ENCODE data around the gene KRTAP1-5.
"Not testable (repeated sequence)": the region's sequence is repeated elsewhere in the genome, so short reads cannot be mapped to it uniquely, and the experiment has no call there.

Gene KRTAP1-5

DNA sequence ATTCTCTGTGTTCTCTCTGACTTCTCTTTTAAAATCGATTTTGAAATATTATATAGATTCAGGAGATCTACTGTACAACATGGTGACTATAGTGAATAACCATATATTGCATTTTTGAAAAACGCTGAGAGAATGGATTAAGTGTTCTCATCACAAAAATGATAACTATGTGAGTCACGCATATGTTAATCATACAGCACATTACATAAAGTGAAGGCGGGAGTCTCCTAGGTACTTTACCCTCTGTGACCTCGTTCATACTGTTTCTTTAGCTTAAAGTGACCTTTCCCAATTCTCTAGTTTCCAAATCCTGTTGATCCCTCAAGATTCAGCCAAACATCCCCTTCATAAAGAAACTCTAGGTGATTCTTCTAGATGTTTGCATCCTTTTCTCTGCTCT lies 24.2 kb downstream of the KRTAP1-5 start:
- no peaks in the 10 kb centered on the region for H3K79me2 ChIP-seq (ENCODE audit: low read length)
- no peaks in the 10 kb centered on the region for H3K9me3 ChIP-seq (replicated peaks; ENCODE audit: insufficient read depth, low read length)
- no peaks in the 10 kb centered on the region for H3F3A ChIP-seq (ENCODE audit: insufficient read depth, low read length)
- H3K27me3 ChIP-seq (replicated peaks; ENCODE audit: insufficient read depth, low read length): no peaks in the 10 kb centered on the region
- DNase-seq: no peak
- no peak overlapping the region for H2AFZ ChIP-seq (ENCODE audit: low read length)
- no peaks in the 10 kb centered on the region for H4K20me1 ChIP-seq (ENCODE audit: insufficient read depth, low read length)
- H3K27ac ChIP-seq (ENCODE audit: low read length): no peak overlapping the region
- H3K9me2 ChIP-seq (replicated peaks; ENCODE audit: insufficient read depth, low read length): no peaks in the 10 kb centered on the region; the same call in 1 of the 2 replicates
- H3K4me2 ChIP-seq (ENCODE audit: low read depth, low read length): no peak overlapping the region
- H3K4me3 ChIP-seq (ENCODE audit: low read length): no peak overlapping the region
- H3K9ac ChIP-seq (ENCODE audit: low read length): no peak overlapping the region
- TF ChIP-seq CTCF (IDR thresholded peaks at IDR 0.05; ENCODE audit: low read length) (no peak), EZH2phosphoT487 (IDR thresholded peaks at IDR 0.05; ENCODE audit: low read length) (no peak)
- no peaks in the 10 kb centered on the region for H3K4me1 ChIP-seq (ENCODE audit: low read length)
- H3K36me3 ChIP-seq (replicated peaks; ENCODE audit: insufficient read depth, low read length): no peaks in the 10 kb centered on the region

GRCh38 chr17:41001795-41002194 lies 25.2 kb downstream of the KRTAP1-5 start:
- DNase-seq: no peak
- Histone ChIP-seq H3K9me3 (replicated peaks; ENCODE audit: insufficient read depth, low read length) (no peaks in the 10 kb centered on the region), H3K36me3 (replicated peaks; ENCODE audit: insufficient read depth, low read length) (no peaks in the 10 kb centered on the region), H2AFZ (ENCODE audit: low read length) (no peak overlapping the region), H3K27me3 (replicated peaks; ENCODE audit: insufficient read depth, low read length) (no peaks in the 10 kb centered on the region), H4K20me1 (ENCODE audit: insufficient read depth, low read length) (no peaks in the 10 kb centered on the region), H3K4me1 (ENCODE audit: low read length) (no peaks in the 10 kb centered on the region), H3K9ac (ENCODE audit: low read length) (no peak overlapping the region), H3K9me2 (replicated peaks; ENCODE audit: insufficient read depth, low read length) (no peaks in the 10 kb centered on the region; the same call in 1 of the 2 replicates), H3K4me2 (ENCODE audit: low read depth, low read length) (no peak overlapping the region), H3K27ac (ENCODE audit: low read length) (no peak overlapping the region), H3K79me2 (ENCODE audit: low read length) (no peaks in the 10 kb centered on the region), H3K4me3 (ENCODE audit: low read length) (no peak overlapping the region), H3F3A (ENCODE audit: insufficient read depth, low read length) (no peaks in the 10 kb centered on the region)
- no peak for TF ChIP-seq EZH2 (optimal IDR thresholded peaks at IDR 0.05; ENCODE audit: low read depth, low read length)
- TF ChIP-seq EZH2phosphoT487 (IDR thresholded peaks at IDR 0.05; ENCODE audit: low read length): no peak
- TF ChIP-seq CTCF (IDR thresholded peaks at IDR 0.05; ENCODE audit: low read length): no peak

- not testable (repeated sequence) for H3F3A ChIP-seq (ENCODE audit: insufficient read depth, low read length); DNase-seq; H4K20me1 ChIP-seq (ENCODE audit: insufficient read depth, low read length); H3K9me2 ChIP-seq (replicated peaks; ENCODE audit: insufficient read depth, low read length); H3K36me3 ChIP-seq (replicated peaks; ENCODE audit: insufficient read depth, low read length); H2AFZ ChIP-seq (ENCODE audit: low read length); H3K4me2 ChIP-seq (ENCODE audit: low read depth, low read length); H3K4me3 ChIP-seq (ENCODE audit: low read length); H3K79me2 ChIP-seq (ENCODE audit: low read length); H3K27ac ChIP-seq (ENCODE audit: low read length); H3K4me1 ChIP-seq (ENCODE audit: low read length); H3K9me3 ChIP-seq (replicated peaks; ENCODE audit: insufficient read depth, low read length); H3K9ac ChIP-seq (ENCODE audit: low read length); H3K27me3 ChIP-seq (replicated peaks; ENCODE audit: insufficient read depth, low read length)
Observed at GRCh38 chr17:40999563-40999962, 27.4 kb downstream of the KRTAP1-5 start, which contains the start of gene KRTAP3-2. KRTAP3-2 (minus strand) TSS chr17:40999906; CDS start chr17:40999853, 53 bp downstream.

- H3K4me2 ChIP-seq (ENCODE audit: low read depth, low read length): no peak overlapping the region
- no peak overlapping the region for H3K4me3 ChIP-seq (ENCODE audit: low read length)
- H3K79me2 ChIP-seq (ENCODE audit: low read length): no peaks in the 10 kb centered on the region
- H3K9ac ChIP-seq (ENCODE audit: low read length): no peak overlapping the region
- no peaks in the 10 kb centered on the region for H3K9me3 ChIP-seq (replicated peaks; ENCODE audit: insufficient read depth, low read length)
- no peaks in the 10 kb centered on the region for H3K36me3 ChIP-seq (replicated peaks; ENCODE audit: insufficient read depth, low read length)
- H2AFZ ChIP-seq (ENCODE audit: low read length): no peak overlapping the region
- H4K20me1 ChIP-seq (ENCODE audit: insufficient read depth, low read length): no peaks in the 10 kb centered on the region
- H3F3A ChIP-seq (ENCODE audit: insufficient read depth, low read length): no peaks in the 10 kb centered on the region
- H3K27me3 ChIP-seq (replicated peaks; ENCODE audit: insufficient read depth, low read length): no peaks in the 10 kb centered on the region
- TF ChIP-seq CTCF (IDR thresholded peaks at IDR 0.05; ENCODE audit: low read length) (no peak), EZH2phosphoT487 (IDR thresholded peaks at IDR 0.05; ENCODE audit: low read length) (no peak), EZH2 (optimal IDR thresholded peaks at IDR 0.05; ENCODE audit: low read depth, low read length) (no peak)
- H3K9me2 ChIP-seq (replicated peaks; ENCODE audit: insufficient read depth, low read length): no peaks in the 10 kb centered on the region
- no peaks in the 10 kb centered on the region for H3K4me1 ChIP-seq (ENCODE audit: low read length)
- DNase-seq: no peak
- H3K27ac ChIP-seq (ENCODE audit: low read length): no peak overlapping the region
Observed at GRCh38 chr17:40997361-40997760, 29.6 kb downstream of the KRTAP1-5 start.
